Uterus (tissue), 2 donors: ENCODE measurements around the gene NLRP13.

Experiments used
- CTCF ChIP-seq, 4 experiments: fragments of 200-600 bp in 2 of 4; fragments of 450-650 bp in 2 of 4; sonication (generic) in 2 of 4; IDR thresholded peaks; one replicate each; pipeline ENCODE4 v1.5.1; 2016 to 2019; ENCODE audit warnings: antibody characterized with exemption in 4 of 4, mild to moderate bottlenecking in 2 of 4, moderate library complexity in 1 of 4
- POLR2A ChIP-seq, 2 donors: fragments of 450-650 bp; IDR thresholded peaks; one replicate each; pipeline ENCODE4 v1.6.1; 2016; ENCODE audit warnings: antibody characterized with exemption in 2 of 2, mild to moderate bottlenecking in 1 of 2, moderate library complexity in 1 of 2

- TF ChIP-seq CTCF (IDR thresholded peaks at IDR 0.05) (no peak), POLR2A (IDR thresholded peaks at IDR 0.05) (no peak)
Observed at GRCh38 chr19:55857149-55857548, 75.0 kb downstream of the NLRP13 start.
